Measurements from ENCODE around the gene ZDHHC19. TPM values are rescaled to one million over a fixed set of nuclear protein-coding genes. Genes with fewer than 3 reads are reported as not detected.

The ZDHHC19 gene, protein sequence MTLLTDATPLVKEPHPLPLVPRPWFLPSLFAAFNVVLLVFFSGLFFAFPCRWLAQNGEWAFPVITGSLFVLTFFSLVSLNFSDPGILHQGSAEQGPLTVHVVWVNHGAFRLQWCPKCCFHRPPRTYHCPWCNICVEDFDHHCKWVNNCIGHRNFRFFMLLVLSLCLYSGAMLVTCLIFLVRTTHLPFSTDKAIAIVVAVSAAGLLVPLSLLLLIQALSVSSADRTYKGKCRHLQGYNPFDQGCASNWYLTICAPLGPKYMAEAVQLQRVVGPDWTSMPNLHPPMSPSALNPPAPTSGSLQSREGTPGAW
- total RNA-seq (0.57 TPM), polyA plus RNA-seq (ENCODE audit: insufficient read depth, low read depth, low replicate concordance) (0.92 TPM)
- long read RNA-seq, donor 1, result 0 reads
- long read RNA-seq, donor 2, result 0 reads
- long read RNA-seq, donor 3, result 0 reads
- long read RNA-seq, donor 4, result 0 reads
- long read RNA-seq, donor 5, result 0 reads
- long read RNA-seq, donor 6, result 0 reads
- long read RNA-seq, donor 7, result 0 reads
- long read RNA-seq, donor 8, result 0 reads
- long read RNA-seq, donor 9, result 0 reads
- long read RNA-seq, donor 10, result 0 reads

DNA sequence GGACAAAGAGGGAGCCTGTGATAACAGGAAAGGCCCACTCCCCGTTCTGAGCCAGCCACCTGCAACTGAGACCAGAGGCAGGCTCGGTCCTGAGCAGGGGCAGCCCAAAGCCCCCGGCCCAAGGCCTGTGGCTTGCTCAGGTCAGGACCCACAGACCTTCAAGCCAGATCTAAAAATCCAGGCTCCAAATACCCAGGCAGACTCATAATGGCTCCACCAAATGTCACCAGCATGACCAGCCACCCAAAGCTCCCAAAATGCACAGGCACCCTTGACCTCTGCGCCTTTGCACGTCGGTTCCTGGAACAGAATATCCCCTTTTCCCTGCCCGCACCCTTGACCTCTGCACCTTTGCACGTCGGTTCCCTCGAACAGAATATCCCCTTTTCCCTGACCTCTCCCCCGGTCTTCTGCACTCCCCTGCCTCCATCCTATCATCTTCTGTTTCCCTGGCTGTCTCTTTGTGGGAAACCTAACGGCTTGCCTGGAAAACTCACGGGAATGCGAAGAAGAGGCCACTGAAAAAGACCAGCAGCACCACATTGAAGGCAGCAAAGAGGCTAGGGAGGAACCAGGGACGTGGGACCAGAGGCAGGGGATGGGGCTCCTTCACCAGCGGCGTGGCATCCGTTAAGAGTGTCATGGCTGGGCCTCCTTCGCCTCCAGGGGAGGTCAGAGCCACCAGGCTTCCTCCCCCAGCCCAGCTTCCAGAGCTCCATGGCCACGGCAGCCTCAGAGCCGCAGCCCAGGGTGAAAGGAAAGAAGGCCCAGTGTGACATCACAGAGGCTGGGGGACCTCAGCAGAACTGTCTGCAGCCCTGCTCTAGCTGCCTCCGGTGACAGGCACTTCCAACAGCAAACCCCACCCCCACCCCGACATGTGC, at the start of gene ZDHHC19:
TSS of gene ZDHHC19 (minus strand) at position 728 of the 884 bp plus-strand sequence. CDS start at position 643, 85 bp downstream.
- H3K27me3 ChIP-seq (ENCODE audit: control insufficient read depth, insufficient read depth, low read length), result no peaks in the 10 kb centered on the region
- H3K27ac ChIP-seq (ENCODE audit: low read depth in 2 of 2, low read length in 2 of 2), result no peak within 1 kb of the TSS
- no peaks in the 10 kb centered on the region for H3K36me3 ChIP-seq (ENCODE audit: control insufficient read depth in 2 of 3, insufficient read depth in 3 of 3, low read length in 3 of 3)
- TF ChIP-seq, protein P1, sequence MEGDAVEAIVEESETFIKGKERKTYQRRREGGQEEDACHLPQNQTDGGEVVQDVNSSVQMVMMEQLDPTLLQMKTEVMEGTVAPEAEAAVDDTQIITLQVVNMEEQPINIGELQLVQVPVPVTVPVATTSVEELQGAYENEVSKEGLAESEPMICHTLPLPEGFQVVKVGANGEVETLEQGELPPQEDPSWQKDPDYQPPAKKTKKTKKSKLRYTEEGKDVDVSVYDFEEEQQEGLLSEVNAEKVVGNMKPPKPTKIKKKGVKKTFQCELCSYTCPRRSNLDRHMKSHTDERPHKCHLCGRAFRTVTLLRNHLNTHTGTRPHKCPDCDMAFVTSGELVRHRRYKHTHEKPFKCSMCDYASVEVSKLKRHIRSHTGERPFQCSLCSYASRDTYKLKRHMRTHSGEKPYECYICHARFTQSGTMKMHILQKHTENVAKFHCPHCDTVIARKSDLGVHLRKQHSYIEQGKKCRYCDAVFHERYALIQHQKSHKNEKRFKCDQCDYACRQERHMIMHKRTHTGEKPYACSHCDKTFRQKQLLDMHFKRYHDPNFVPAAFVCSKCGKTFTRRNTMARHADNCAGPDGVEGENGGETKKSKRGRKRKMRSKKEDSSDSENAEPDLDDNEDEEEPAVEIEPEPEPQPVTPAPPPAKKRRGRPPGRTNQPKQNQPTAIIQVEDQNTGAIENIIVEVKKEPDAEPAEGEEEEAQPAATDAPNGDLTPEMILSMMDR (IDR thresholded peaks at IDR 0.05; ENCODE audit: borderline replicate concordance, extremely low read depth, insufficient read depth), result no peak
- no peak for FAIRE-seq
- H3K4me3 ChIP-seq (ENCODE audit: low read length in 3 of 3), result no peak within 1 kb of the TSS
- intact Hi-C loops (cut with DNase I), result no loop called here
- H3K4me1 ChIP-seq (ENCODE audit: control insufficient read depth in 2 of 3, insufficient read depth in 2 of 3, low read depth in 1 of 3, low read length in 3 of 3), result peaks cover 0 to 3% (median 0%) of the 10 kb centered on the region in 3 donors
- H3K9me3 ChIP-seq (ENCODE audit: control insufficient read depth in 2 of 3, insufficient read depth in 1 of 3, low read length in 3 of 3), result no peaks in the 10 kb centered on the region
- peak in 1 of 5 donors; percentile 57 for DNase-seq
- H3K9ac ChIP-seq (ENCODE audit: low read length in 3 of 3), result no peak within 1 kb of the TSS

DNA sequence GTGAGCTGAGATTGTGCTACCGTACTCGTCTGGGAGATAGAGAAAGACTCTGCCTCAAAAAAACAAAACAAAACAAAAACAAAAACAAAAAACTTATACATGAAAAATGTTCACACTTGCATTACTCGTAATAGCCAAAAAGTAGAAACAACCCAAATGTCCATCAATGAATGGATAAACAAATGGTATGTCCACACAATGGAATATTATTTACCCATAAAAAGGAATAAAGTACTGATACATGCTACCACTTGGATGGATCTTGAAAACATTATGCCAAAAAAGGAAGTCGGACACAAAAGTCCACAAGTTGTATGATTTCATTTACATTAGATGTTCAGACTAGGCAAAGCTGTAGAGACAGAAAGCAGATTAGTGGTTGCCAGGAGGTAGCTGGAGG, 49.6 kb upstream of the ZDHHC19 start:
- TF ChIP-seq, protein P1 (IDR thresholded peaks at IDR 0.05; ENCODE audit: borderline replicate concordance, extremely low read depth, insufficient read depth), result no peak
- DNase-seq (no peak), FAIRE-seq (no peak)
- no peaks in the 10 kb centered on the region for H3K9me3 ChIP-seq (ENCODE audit: control insufficient read depth in 2 of 3, insufficient read depth in 1 of 3, low read length in 3 of 3)
- H3K36me3 ChIP-seq (ENCODE audit: control insufficient read depth in 2 of 3, insufficient read depth in 3 of 3, low read length in 3 of 3), result peaks cover 0 to 10% (median 9%) of the 10 kb centered on the region in 3 donors
- intact Hi-C loops (cut with DNase I), result no loop called here
- H3K27me3 ChIP-seq (ENCODE audit: control insufficient read depth, insufficient read depth, low read length), result no peaks in the 10 kb centered on the region
- no peak overlapping the region for H3K9ac ChIP-seq (ENCODE audit: low read length in 3 of 3)
- no peaks in the 10 kb centered on the region for H3K4me1 ChIP-seq (ENCODE audit: control insufficient read depth in 2 of 3, insufficient read depth in 2 of 3, low read depth in 1 of 3, low read length in 3 of 3)
- no peak overlapping the region for H3K27ac ChIP-seq (ENCODE audit: low read depth in 2 of 2, low read length in 2 of 2)
- H3K4me3 ChIP-seq (ENCODE audit: low read length in 3 of 3), result no peak overlapping the region

DNA sequence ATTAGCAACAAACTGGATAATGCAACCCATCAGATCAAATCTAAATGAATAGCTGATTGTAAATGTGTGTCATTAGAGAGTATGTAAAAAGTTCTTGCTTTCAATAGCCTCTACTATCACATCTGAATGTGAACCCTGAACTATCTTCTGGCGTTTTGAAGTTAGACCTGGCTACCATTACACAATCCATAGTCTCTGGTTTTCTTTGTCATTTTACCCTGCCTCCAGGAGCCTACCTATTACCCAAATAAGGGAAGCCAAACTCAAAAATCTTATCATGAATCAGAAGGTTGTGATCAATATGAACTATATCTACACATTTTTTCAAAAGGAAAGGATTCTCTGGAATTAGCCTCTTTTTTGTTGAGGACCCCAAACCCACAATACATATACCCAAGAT, 44.6 kb upstream of the ZDHHC19 start:
- no peak for FAIRE-seq
- no peak overlapping the region for H3K4me3 ChIP-seq (ENCODE audit: low read length in 3 of 3)
- no peak overlapping the region for H3K27ac ChIP-seq (ENCODE audit: low read depth in 2 of 2, low read length in 2 of 2)
- no peaks in the 10 kb centered on the region for H3K4me1 ChIP-seq (ENCODE audit: control insufficient read depth in 2 of 3, insufficient read depth in 2 of 3, low read depth in 1 of 3, low read length in 3 of 3)
- H3K36me3 ChIP-seq (ENCODE audit: control insufficient read depth in 2 of 3, insufficient read depth in 3 of 3, low read length in 3 of 3), result peaks cover 0 to 15% (median 10%) of the 10 kb centered on the region in 3 donors
- TF ChIP-seq, protein P1 (IDR thresholded peaks at IDR 0.05; ENCODE audit: borderline replicate concordance, extremely low read depth, insufficient read depth), result no peak
- no peak overlapping the region for H3K9ac ChIP-seq (ENCODE audit: low read length in 3 of 3)
- H3K27me3 ChIP-seq (ENCODE audit: control insufficient read depth, insufficient read depth, low read length), result no peaks in the 10 kb centered on the region
- no peaks in the 10 kb centered on the region for H3K9me3 ChIP-seq (ENCODE audit: control insufficient read depth in 2 of 3, insufficient read depth in 1 of 3, low read length in 3 of 3)
- DNase-seq, result no peak
- intact Hi-C loops (cut with DNase I), result no loop called here

Data from kidney (tissue), 22 donors.